ENCODE data around the gene ULK1.

ULK1 gene

GRCh38 chr12:131914179-131914702 is 19.8 kb downstream of the ULK1 start:
- no peak overlapping the region for H3K4me3 ChIP-seq (ENCODE audit: low read length)
- H3K9me3 ChIP-seq (ENCODE audit: control insufficient read depth, low read depth, low read length), result no peaks in the 10 kb centered on the region
- H3K4me1 ChIP-seq (ENCODE audit: control insufficient read depth, low read depth, low read length), result no peaks in the 10 kb centered on the region
- H3K36me3 ChIP-seq (ENCODE audit: control insufficient read depth, low read depth, low read length), result peaks cover 43% of the 10 kb centered on the region
- no peaks in the 10 kb centered on the region for H3K27me3 ChIP-seq (ENCODE audit: control insufficient read depth, insufficient read depth, low read length)
- H3K27ac ChIP-seq (ENCODE audit: low read length), result no peak overlapping the region
- no peak overlapping the region for H3K9ac ChIP-seq (ENCODE audit: low read length)

GRCh38 chr12:131915000-131915689 is 20.7 kb downstream of the ULK1 start:
- H3K36me3 ChIP-seq (ENCODE audit: control insufficient read depth, low read depth, low read length), result peaks cover 49% of the 10 kb centered on the region
- no peaks in the 10 kb centered on the region for H3K9me3 ChIP-seq (ENCODE audit: control insufficient read depth, low read depth, low read length)
- no peak overlapping the region for H3K9ac ChIP-seq (ENCODE audit: low read length)
- no peaks in the 10 kb centered on the region for H3K27me3 ChIP-seq (ENCODE audit: control insufficient read depth, insufficient read depth, low read length)
- H3K4me3 ChIP-seq (ENCODE audit: low read length), result no peak overlapping the region
- no peaks in the 10 kb centered on the region for H3K4me1 ChIP-seq (ENCODE audit: control insufficient read depth, low read depth, low read length)
- H3K27ac ChIP-seq (ENCODE audit: low read length), result no peak overlapping the region

GRCh38 chr12:131915823-131916222 is 21.4 kb downstream of the ULK1 start:
- Histone ChIP-seq H3K9me3 (ENCODE audit: control insufficient read depth, low read depth, low read length) (no peaks in the 10 kb centered on the region), H3K4me1 (ENCODE audit: control insufficient read depth, low read depth, low read length) (no peaks in the 10 kb centered on the region), H3K36me3 (ENCODE audit: control insufficient read depth, low read depth, low read length) (peaks cover 45% of the 10 kb centered on the region), H3K27me3 (ENCODE audit: control insufficient read depth, insufficient read depth, low read length) (no peaks in the 10 kb centered on the region), H3K4me3 (ENCODE audit: low read length) (no peak overlapping the region), H3K9ac (ENCODE audit: low read length) (no peak overlapping the region), H3K27ac (ENCODE audit: low read length) (no peak overlapping the region)

GRCh38 chr12:131916306-131917138 is 22.1 kb downstream of the ULK1 start:
- no peaks in the 10 kb centered on the region for H3K4me1 ChIP-seq (ENCODE audit: control insufficient read depth, low read depth, low read length)
- H3K27ac ChIP-seq (ENCODE audit: low read length), result no peak overlapping the region
- H3K9me3 ChIP-seq (ENCODE audit: control insufficient read depth, low read depth, low read length), result no peaks in the 10 kb centered on the region
- no peak overlapping the region for H3K9ac ChIP-seq (ENCODE audit: low read length)
- H3K4me3 ChIP-seq (ENCODE audit: low read length), result no peak overlapping the region
- H3K27me3 ChIP-seq (ENCODE audit: control insufficient read depth, insufficient read depth, low read length), result no peaks in the 10 kb centered on the region
- H3K36me3 ChIP-seq (ENCODE audit: control insufficient read depth, low read depth, low read length), result peaks cover 44% of the 10 kb centered on the region

GRCh38 chr12:131917139-131917710 is 22.8 kb downstream of the ULK1 start:
- Histone ChIP-seq H3K27ac (ENCODE audit: low read length) (no peak overlapping the region), H3K27me3 (ENCODE audit: control insufficient read depth, insufficient read depth, low read length) (no peaks in the 10 kb centered on the region), H3K9me3 (ENCODE audit: control insufficient read depth, low read depth, low read length) (no peaks in the 10 kb centered on the region), H3K4me3 (ENCODE audit: low read length) (no peak overlapping the region), H3K36me3 (ENCODE audit: control insufficient read depth, low read depth, low read length) (peaks cover 40% of the 10 kb centered on the region), H3K4me1 (ENCODE audit: control insufficient read depth, low read depth, low read length) (no peaks in the 10 kb centered on the region), H3K9ac (ENCODE audit: low read length) (no peak overlapping the region)

- Histone ChIP-seq H3K27ac (ENCODE audit: low read length) (no peak overlapping the region), H3K36me3 (ENCODE audit: control insufficient read depth, low read depth, low read length) (peaks cover 39% of the 10 kb centered on the region)
These were observed 23.4 kb downstream of the ULK1 start for GRCh38 chr12:131917711-131918306.

GRCh38 chr12:131918311-131919050 is 24.1 kb downstream of the ULK1 start:
- Histone ChIP-seq H3K4me3 (ENCODE audit: low read length) (no peak overlapping the region), H3K27ac (ENCODE audit: low read length) (no peak overlapping the region), H3K36me3 (ENCODE audit: control insufficient read depth, low read depth, low read length) (peaks cover 39% of the 10 kb centered on the region), H3K9ac (ENCODE audit: low read length) (no peak overlapping the region), H3K27me3 (ENCODE audit: control insufficient read depth, insufficient read depth, low read length) (no peaks in the 10 kb centered on the region), H3K4me1 (ENCODE audit: control insufficient read depth, low read depth, low read length) (no peaks in the 10 kb centered on the region), H3K9me3 (ENCODE audit: control insufficient read depth, low read depth, low read length) (no peaks in the 10 kb centered on the region)

More at GRCh38 chr12:131917711-131918306, 23.4 kb downstream of the ULK1 start:
- no peaks in the 10 kb centered on the region for H3K27me3 ChIP-seq (ENCODE audit: control insufficient read depth, insufficient read depth, low read length)
- H3K4me1 ChIP-seq (ENCODE audit: control insufficient read depth, low read depth, low read length), result no peaks in the 10 kb centered on the region
- no peak overlapping the region for H3K4me3 ChIP-seq (ENCODE audit: low read length)
- no peak overlapping the region for H3K9ac ChIP-seq (ENCODE audit: low read length)
- H3K9me3 ChIP-seq (ENCODE audit: control insufficient read depth, low read depth, low read length), result no peaks in the 10 kb centered on the region

- peaks cover 36% of the 10 kb centered on the region for H3K36me3 ChIP-seq (ENCODE audit: control insufficient read depth, low read depth, low read length)
- no peaks in the 10 kb centered on the region for H3K9me3 ChIP-seq (ENCODE audit: control insufficient read depth, low read depth, low read length)
- no peak overlapping the region for H3K4me3 ChIP-seq (ENCODE audit: low read length)
- H3K27me3 ChIP-seq (ENCODE audit: control insufficient read depth, insufficient read depth, low read length), result no peaks in the 10 kb centered on the region
- H3K4me1 ChIP-seq (ENCODE audit: control insufficient read depth, low read depth, low read length), result no peaks in the 10 kb centered on the region
- no peak overlapping the region for H3K27ac ChIP-seq (ENCODE audit: low read length)
- no peak overlapping the region for H3K9ac ChIP-seq (ENCODE audit: low read length)
These were observed 24.6 kb downstream of the ULK1 start for GRCh38 chr12:131919051-131919347.

- peaks cover 30% of the 10 kb centered on the region for H3K36me3 ChIP-seq (ENCODE audit: control insufficient read depth, low read depth, low read length)
- no peak overlapping the region for H3K27ac ChIP-seq (ENCODE audit: low read length)
- H3K9me3 ChIP-seq (ENCODE audit: control insufficient read depth, low read depth, low read length), result no peaks in the 10 kb centered on the region
- H3K4me1 ChIP-seq (ENCODE audit: control insufficient read depth, low read depth, low read length), result no peaks in the 10 kb centered on the region
- no peaks in the 10 kb centered on the region for H3K27me3 ChIP-seq (ENCODE audit: control insufficient read depth, insufficient read depth, low read length)
- H3K4me3 ChIP-seq (ENCODE audit: low read length), result no peak overlapping the region
- no peak overlapping the region for H3K9ac ChIP-seq (ENCODE audit: low read length)
These were observed 25.1 kb downstream of the ULK1 start for GRCh38 chr12:131919366-131920156.

GRCh38 chr12:131920157-131920508 is 25.7 kb downstream of the ULK1 start:
- H3K9me3 ChIP-seq (ENCODE audit: control insufficient read depth, low read depth, low read length), result no peaks in the 10 kb centered on the region
- no peak overlapping the region for H3K9ac ChIP-seq (ENCODE audit: low read length)
- H3K4me1 ChIP-seq (ENCODE audit: control insufficient read depth, low read depth, low read length), result no peaks in the 10 kb centered on the region
- H3K36me3 ChIP-seq (ENCODE audit: control insufficient read depth, low read depth, low read length), result peaks cover 25% of the 10 kb centered on the region
- no peaks in the 10 kb centered on the region for H3K27me3 ChIP-seq (ENCODE audit: control insufficient read depth, insufficient read depth, low read length)
- no peak overlapping the region for H3K4me3 ChIP-seq (ENCODE audit: low read length)
- no peak overlapping the region for H3K27ac ChIP-seq (ENCODE audit: low read length)
